K562 (cell line): ENCODE data around the gene ESRRB. TPM values are rescaled to one million over a fixed set of nuclear protein-coding genes. Genes with fewer than 3 reads are reported as not detected.

ENCODE experiments used
- ATAC-seq: fragments of 200-7000 bp; cut with Tn5 transposase; 3 replicates; pipeline ENCODE4 v1.9.1; 2020; ENCODE audit warnings: moderate library complexity
- BruUV-seq: library from RNA; stranded (reverse); fragments of 400-500 nt; replicated peaks from 2 replicates; lab custom pipeline; 2021; lab: Mats Ljungman, UMichigan
- CTCF ChIA-PET: fragments of 300-600 bp; formaldehyde crosslinking; extraction: SDS; loops from one replicate; lab custom pipeline; 2021; ENCODE audit warnings: low intra/inter-chr PET ratio; lab: Yijun Ruan, JAX
- POLR2A ChIA-PET: fragments of 300-600, 350-650 bp; sonication (Branson Sonifier 250); formaldehyde crosslinking; extraction: SDS; loops from one replicate; lab custom pipeline; 2021; ENCODE audit warnings: antibody characterized with exemption, inconsistent platforms; lab: Yijun Ruan, JAX
- DNase-seq, 4 experiments: peaks; one replicate each; pipeline versions ENCODE4 v3.0.0 to v3.0.0-alpha.2; 2011 to 2018; ENCODE audit warnings: low spot score in 3 of 4, mixed read lengths in 3 of 4; ENCODE audit errors: extremely low read depth in 1 of 4
- FAIRE-seq: peaks from 2 replicates; lab custom pipeline; 2011; peaks lifted over from hg19 to GRCh38; lab: Jason Lieb, UNC
- H2AFZ ChIP-seq: 2 replicates; pipeline ENCODE4 v1.6.0; 2011; ENCODE audit warnings: low read depth, low read length, control low read depth, inconsistent platforms
- H3K27ac ChIP-seq: fragments of 200-600 bp; 3 replicates; pipeline ENCODE4 v1.8.0; 2011; ENCODE audit warnings: low read depth, mild to moderate bottlenecking, control low read depth, inconsistent platforms, low read length, moderate library complexity, mixed read lengths; ENCODE audit errors: extremely low read depth
- H3K27me3 ChIP-seq, 2 experiments: fragments of 300-600 bp in 1 of 2; 2 replicates in 1 of 2; 3 replicates in 1 of 2; pipeline versions ENCODE4 v1.6.0 to v1.8.0; 2011; ENCODE audit warnings: inconsistent platforms in 2 of 2, low read length in 2 of 2, mild to moderate bottlenecking in 1 of 2, mixed read lengths in 1 of 2, moderate library complexity in 1 of 2; ENCODE audit not compliant: control insufficient read depth in 2 of 2, insufficient read depth in 2 of 2
- H3K36me3 ChIP-seq: fragments of 300-600 bp; 3 replicates; pipeline ENCODE4 v1.8.0; 2011; ENCODE audit warnings: mild to moderate bottlenecking, low read length, inconsistent platforms; ENCODE audit not compliant: control insufficient read depth, insufficient read depth
- H3K4me1 ChIP-seq, 2 experiments: fragments of 200-600 bp in 1 of 2; replicated peaks in 1 of 2; 2 replicates in 1 of 2; 3 replicates in 1 of 2; pipeline versions ENCODE4 v1.5.1 to v1.8.0; 2011; ENCODE audit warnings: inconsistent platforms in 2 of 2, low read length in 2 of 2, mild to moderate bottlenecking in 1 of 2, mixed read lengths in 1 of 2, moderate library complexity in 1 of 2; ENCODE audit not compliant: control insufficient read depth in 2 of 2, insufficient read depth in 2 of 2
- H3K4me2 ChIP-seq: 2 replicates; pipeline ENCODE4 v1.6.1; 2011; ENCODE audit warnings: low read length, control low read depth, inconsistent platforms, mixed read lengths; ENCODE audit not compliant: insufficient read depth
- H3K4me3 ChIP-seq: fragments of 200-600 bp; sonication (generic), shearing (Covaris generic); 2 replicates; pipeline ENCODE4 v1.5.1; 2016; ENCODE audit warnings: control low read depth, inconsistent platforms
- H3K79me2 ChIP-seq: fragments of 200-600 bp; 3 replicates; pipeline ENCODE4 v1.8.0; 2011; ENCODE audit warnings: low read length, inconsistent platforms; ENCODE audit not compliant: control insufficient read depth, insufficient read depth
- H3K9ac ChIP-seq, 2 experiments: 2 replicates each; pipeline versions ENCODE4 v1.6.0 to v1.6.1; 2011; ENCODE audit warnings: low read depth in 2 of 2, low read length in 2 of 2, control low read depth in 1 of 2, inconsistent platforms in 1 of 2, mild to moderate bottlenecking in 1 of 2, mixed read lengths in 1 of 2; ENCODE audit not compliant: insufficient read depth in 1 of 2
- H3K9me1 ChIP-seq: one replicate; pipeline ENCODE4 v1.6.0; 2011; ENCODE audit warnings: inconsistent platforms, mild to moderate bottlenecking, low read length, moderate library complexity; ENCODE audit not compliant: control insufficient read depth, insufficient read depth
- H3K9me3 ChIP-seq: replicated peaks from 2 replicates; pipeline ENCODE4 v1.5.1; 2011; ENCODE audit warnings: low read depth, low read length, inconsistent platforms; ENCODE audit not compliant: control insufficient read depth, insufficient read depth
- H4K20me1 ChIP-seq: replicated peaks from 2 replicates; pipeline ENCODE4 v1.6.1; 2011; ENCODE audit warnings: low read length, inconsistent platforms, mixed read lengths; ENCODE audit not compliant: control insufficient read depth, insufficient read depth
- GATAD2A ChIP-seq: fragments of 450-650 bp; IDR thresholded peaks from 2 replicates; pipeline ENCODE4 v1.6.1; 2017
- MCM5 ChIP-seq: fragments of 450-650 bp; IDR thresholded peaks from 2 replicates; pipeline ENCODE4 v1.6.1; 2016; ENCODE audit warnings: low read depth
- MGA ChIP-seq: fragments of 450-650 bp; IDR thresholded peaks from 2 replicates; pipeline ENCODE4 v1.6.1; 2016; ENCODE audit warnings: mild to moderate bottlenecking, moderate library complexity
- POLR2B ChIP-seq: fragments of 450-650 bp; IDR thresholded peaks from 2 replicates; pipeline ENCODE4 v1.6.1; 2018; ENCODE audit warnings: low read depth; ENCODE audit not compliant: partially characterized antibody
- PRPF4 ChIP-seq: fragments of 200-400 bp; formaldehyde crosslinking; IDR thresholded peaks from one replicate; pipeline ENCODE4 v1.6.1; 2017; ENCODE audit warnings: low read length, low read depth, mild to moderate bottlenecking; ENCODE audit not compliant: insufficient read depth, poor library complexity, severe bottlenecking
- TOE1 ChIP-seq, 2 experiments: fragments of 450-650 bp in 1 of 2; sonication (generic) in 1 of 2; formaldehyde crosslinking in 1 of 2; IDR thresholded peaks; 2 replicates each; pipeline versions ENCODE4 v1.7.1 to v1.8.0; 2016 to 2022; ENCODE audit warnings: borderline replicate concordance in 2 of 2, mild to moderate bottlenecking in 2 of 2, antibody characterized with exemption in 1 of 2, inconsistent platforms in 1 of 2, low read depth in 1 of 2, missing genetic modification reagents in 1 of 2, moderate library complexity in 1 of 2
- YY1 ChIP-seq, 3 experiments: IDR thresholded peaks; 2 replicates each; pipeline ENCODE4 v1.6.1; 2011; ENCODE audit warnings: low read length in 2 of 3, mild to moderate bottlenecking in 2 of 3, moderate library complexity in 2 of 3, borderline replicate concordance in 1 of 3, control low read depth in 1 of 3, low read depth in 1 of 3; ENCODE audit not compliant: insufficient read depth in 3 of 3, insufficient replicate concordance in 2 of 3, control insufficient read depth in 1 of 3, insufficient read length in 1 of 3; ENCODE audit errors: extremely low read depth in 1 of 3
- WGBS: fragments of 100-300 bp; shearing (Covaris generic); methylation state at CpG from one replicate; pipeline ENCODE4 v1.1.6; 2016; ENCODE audit warnings: low coverage, mixed read lengths; ENCODE audit not compliant: insufficient coverage; ENCODE audit errors: missing lambda C conversion rate; 5-methylcytosine and 5-hydroxymethylcytosine counted together
- in situ Hi-C: fragments of 300-500 bp; cut with MboI; formaldehyde crosslinking; loops from 4 replicates; pipeline ENCODE4 v1.15.0; 2018; ENCODE audit warnings: inconsistent platforms, mixed read lengths
- intact Hi-C: fragments of 100-400 bp; cut with micrococcal nuclease; formaldehyde crosslinking; loops from 2 replicates; pipeline ENCODE4 v1.14.2; 2022
- polyA plus RNA-seq, 8 experiments: library from polyadenylated mRNA; depleted of rRNA in 4 of 8; stranded (reverse) in 5 of 8; unstranded in 3 of 8; fragments of >200 nt; fragmentation: Nextera tagmentation in 2 of 8; fragmentation: Illumina TruSeq in 1 of 8; extraction: Ambion mirVana in 2 of 8; extraction: Trizol in 1 of 8; gene quantifications; 2 replicates each; pipeline versions ENCODE4 v1.2.1 to v1.2.3, GENCODE V29; 2011 to 2014; ENCODE audit warnings: inconsistent platforms in 1 of 8, missing spikeins in 1 of 8
- total RNA-seq, 7 experiments: library from RNA; depleted of rRNA in 6 of 7; stranded (reverse); fragments of >200 nt in 6 of 7; fragmentation: Illumina TruSeq in 2 of 7; extraction: Trizol in 2 of 7; gene quantifications; 2 replicates each; pipeline versions ENCODE4 v1.2.1 to v1.2.3, GENCODE V29; 2011 to 2021; ENCODE audit warnings: low replicate concordance in 1 of 7

Gene ESRRB
- total and polyA plus RNA-seq, 9 of the 15 experiments (the other 6 are each of a cell fraction or from before 2014, with no cell fraction given), result 3.2 to 24.7 (median 14.5) TPM

- WGBS, result 72% methylated on average over 9 of the region's 9 CpGs
- H3K4me2 ChIP-seq, result no peak overlapping the region
- no peaks in the 10 kb centered on the region; the same call in 2 of the 3 replicates for H3K36me3 ChIP-seq
- ATAC-seq (no peak), FAIRE-seq (no peak), DNase-seq (no peak)
- H3K4me1 ChIP-seq, result no peaks in the 10 kb centered on the region; a peak in 1 of 5 replicates
- no peaks in the 10 kb centered on the region for H3K9me1 ChIP-seq
- no peak overlapping the region for H2AFZ ChIP-seq
- H3K27ac ChIP-seq, result no peak overlapping the region
- no peaks in the 10 kb centered on the region for H3K9me3 ChIP-seq
- no peaks in the 10 kb centered on the region for H3K79me2 ChIP-seq
- no peak overlapping the region for H3K4me3 ChIP-seq
- intact Hi-C loops (loop anchor here (5.0 to 10.0 kb wide), 3 partner anchors 255 to 685 kb away; no protein-coding TSS in a partner anchor), in situ Hi-C loops (loop anchor here (10.0 to 25.0 kb wide), 2 partner anchors 345 to 678 kb away; no protein-coding TSS in a partner anchor)
- no peak overlapping the region for H3K9ac ChIP-seq
- no peaks in the 10 kb centered on the region for H3K27me3 ChIP-seq
- H4K20me1 ChIP-seq, result peaks cover 11% of the 10 kb centered on the region
- ChIA-PET CTCF (no interaction called here), POLR2A (no interaction called here)
- no TSS peak for BruUV-seq
- TF ChIP-seq MCM5 (no peak), POLR2B (no peak), YY1 (IDR thresholded peaks at IDR 0.05; ENCODE audit: borderline replicate concordance in 1 of 3, control insufficient read depth in 1 of 3, extremely low read depth in 1 of 3, insufficient read depth in 3 of 3, insufficient read length in 1 of 3, insufficient replicate concordance in 2 of 3, low read depth in 1 of 3, low read length in 2 of 3) (no peak), TOE1 (IDR thresholded peaks at IDR 0.05; ENCODE audit: borderline replicate concordance) (no peak), TOE1 (CRISPR knock-in tag; IDR thresholded peaks at IDR 0.05; ENCODE audit: borderline replicate concordance, low read depth) (no peak), MGA (no peak), GATAD2A (no peak), PRPF4 (no peak)
Measured at GRCh38 chr14:76389841-76390240, 13.9 kb downstream of the ESRRB start.
